ENCODE measurements around the gene ATF4. TPM values are rescaled to one million over a fixed set of nuclear protein-coding genes. Genes with fewer than 3 reads are reported as not detected.
A peak's percentile ranks its signal among the peaks of the same experiment; 100 is the strongest.

Gene ATF4
- total RNA-seq, 1 donor from 2014 or later: 246 TPM

GRCh38 chr22:39547587-39547947, 27.2 kb downstream of the ATF4 start:
- Histone ChIP-seq H3K36me3 (no peaks in the 10 kb centered on the region), H3K4me3 (no peak overlapping the region), H3K27me3 (no peaks in the 10 kb centered on the region), H3K4me1 (no peaks in the 10 kb centered on the region), H3K9me3 (no peaks in the 10 kb centered on the region), H3K27ac (no peak overlapping the region)
- intact Hi-C loops (cut with DNase I): no loop called here
- TF ChIP-seq CTCF (IDR thresholded peaks at IDR 0.05): no peak
- no peak for TF ChIP-seq POLR2A (IDR thresholded peaks at IDR 0.05)
- TF ChIP-seq POLR2AphosphoS5 (IDR thresholded peaks at IDR 0.05; ENCODE audit: insufficient read depth in 1 of 2, low read depth in 1 of 2): no peak
- DNase-seq (ENCODE audit: extremely low spot score in 2 of 2): no peak

GRCh38 chr22:39553429-39553828, 33.1 kb downstream of the ATF4 start:
- peaks cover 13% of the 10 kb centered on the region for H3K4me1 ChIP-seq
- H3K27me3 ChIP-seq: peaks cover 12% of the 10 kb centered on the region
- H3K27ac ChIP-seq: no peak overlapping the region
- H3K36me3 ChIP-seq: no peaks in the 10 kb centered on the region
- TF ChIP-seq POLR2A (IDR thresholded peaks at IDR 0.05): no peak
- TF ChIP-seq CTCF (IDR thresholded peaks at IDR 0.05): no peak
- no peak for TF ChIP-seq POLR2AphosphoS5 (IDR thresholded peaks at IDR 0.05; ENCODE audit: insufficient read depth in 1 of 2, low read depth in 1 of 2)
- no peaks in the 10 kb centered on the region for H3K9me3 ChIP-seq
- H3K4me3 ChIP-seq: no peak overlapping the region
- no peak for DNase-seq (ENCODE audit: extremely low spot score in 2 of 2)
- intact Hi-C loops (cut with DNase I): no loop called here

GRCh38 chr22:39554151-39554550, 33.8 kb downstream of the ATF4 start:
- Histone ChIP-seq H3K27ac (no peak overlapping the region), H3K9me3 (no peaks in the 10 kb centered on the region), H3K27me3 (peaks cover 15% of the 10 kb centered on the region), H3K36me3 (no peaks in the 10 kb centered on the region), H3K4me3 (no peak overlapping the region), H3K4me1 (peaks cover 14% of the 10 kb centered on the region)
- intact Hi-C loops (cut with DNase I): no loop called here
- no peak for TF ChIP-seq POLR2AphosphoS5 (IDR thresholded peaks at IDR 0.05; ENCODE audit: insufficient read depth in 1 of 2, low read depth in 1 of 2)
- TF ChIP-seq POLR2A (IDR thresholded peaks at IDR 0.05): no peak
- TF ChIP-seq CTCF (IDR thresholded peaks at IDR 0.05): no peak
- no peak for DNase-seq (ENCODE audit: extremely low spot score in 2 of 2)

DNA sequence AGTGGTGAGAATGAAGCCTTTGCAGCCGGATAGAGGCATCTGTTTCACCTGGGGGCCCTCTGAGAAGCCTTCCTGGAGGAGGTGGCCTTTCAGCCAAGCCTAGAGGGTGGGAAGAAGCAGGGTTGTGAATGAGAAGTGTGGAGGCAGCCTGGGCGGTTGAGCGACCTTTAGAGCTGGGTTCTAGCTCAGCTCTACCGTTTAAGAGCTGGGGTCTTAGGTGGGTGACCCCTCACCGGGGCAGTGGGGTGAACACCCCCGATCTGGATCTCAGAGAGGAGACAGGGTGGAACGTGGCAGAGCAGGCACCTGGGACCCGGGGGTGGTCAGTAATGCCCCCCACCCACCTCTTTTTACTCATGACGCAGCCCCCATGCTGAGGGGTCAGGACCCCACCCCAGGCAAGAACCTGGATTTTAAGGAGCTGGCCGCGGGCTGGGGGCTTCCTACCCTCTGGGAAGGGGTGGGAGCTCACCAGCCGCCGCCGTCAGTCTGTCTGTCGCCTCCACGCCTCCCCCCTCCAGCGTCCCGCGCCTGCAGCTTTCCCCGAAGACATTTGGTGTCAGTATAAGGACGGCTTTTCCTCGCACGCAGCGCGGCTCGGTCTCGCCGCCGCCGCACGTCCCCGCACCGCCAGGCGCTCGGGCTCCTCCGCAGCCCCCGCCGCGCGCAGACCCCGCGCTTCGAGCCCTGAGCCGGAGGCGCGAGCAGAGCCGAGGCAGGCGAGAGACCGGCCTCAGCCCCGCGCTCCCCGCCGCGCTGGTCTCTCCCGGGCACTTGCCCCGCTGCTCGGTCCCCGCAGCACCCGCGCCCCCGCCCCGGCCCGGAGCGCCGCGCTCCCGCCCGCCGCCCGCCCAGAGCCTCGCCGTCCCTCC, 36.8 kb downstream of the ATF4 start:
- peaks cover 15% of the 10 kb centered on the region for H3K27me3 ChIP-seq

More for the DNA sequence above, 36.8 kb downstream of the ATF4 start:
- H3K4me1 ChIP-seq: peaks cover 14% of the 10 kb centered on the region
- no peaks in the 10 kb centered on the region for H3K9me3 ChIP-seq
- intact Hi-C loops (cut with DNase I): no loop called here
- no peak overlapping the region for H3K27ac ChIP-seq
- no peaks in the 10 kb centered on the region for H3K36me3 ChIP-seq
- TF ChIP-seq POLR2A (IDR thresholded peaks at IDR 0.05): no peak
- TF ChIP-seq POLR2AphosphoS5 (IDR thresholded peaks at IDR 0.05; ENCODE audit: insufficient read depth in 1 of 2, low read depth in 1 of 2): no peak
- TF ChIP-seq CTCF (IDR thresholded peaks at IDR 0.05): no peak
- DNase-seq (ENCODE audit: extremely low spot score in 2 of 2): no peak
- peak overlapping the region in 1 of 2 donors; percentile 46 for H3K4me3 ChIP-seq

Measured in vagina (tissue), 2 donors.